HEK293 (cell line): ENCODE results near the gene HLA-DQB2.

ENCODE experiments used
- CTCF ChIA-PET: fragments of 350-600 bp; formaldehyde crosslinking; extraction: SDS; loops from one replicate; lab custom pipeline; 2021; ENCODE audit warnings: antibody characterized with exemption; lab: Yijun Ruan, JAX
- POLR2A ChIA-PET: fragments of 300-600 bp; formaldehyde crosslinking; extraction: SDS; loops from one replicate; lab custom pipeline; 2020; ENCODE audit warnings: antibody characterized with exemption, inconsistent platforms; lab: Yijun Ruan, JAX
- H3K27ac ChIP-seq: fragments of 200-500 bp; sonication (Bioruptor generic); 2 replicates; pipeline ENCODE4 v1.5.1; 2014; ENCODE audit warnings: low read depth, low read length, control low read depth, inconsistent platforms; ENCODE audit errors: extremely low read depth
- H3K36me3 ChIP-seq, 2 experiments: fragments of 200-500 bp in 1 of 2; sonication (Bioruptor generic) in 1 of 2; 1 replicate in 1 of 2; 2 replicates in 1 of 2; pipeline ENCODE4 v1.5.1; 2014 to 2017; ENCODE audit warnings: inconsistent platforms in 2 of 2, low read length in 2 of 2; ENCODE audit not compliant: control insufficient read depth in 2 of 2, insufficient read depth in 1 of 2
- H3K4me1 ChIP-seq: fragments of 200-500 bp; sonication (Bioruptor generic); 2 replicates; pipeline ENCODE4 v1.5.1; 2014; ENCODE audit warnings: mild to moderate bottlenecking, low read length, inconsistent platforms; ENCODE audit not compliant: control insufficient read depth, insufficient read depth
- H3K4me3 ChIP-seq: 2 replicates; pipeline ENCODE4 v1.5.1; 2011; ENCODE audit warnings: low read depth, mild to moderate bottlenecking, control low read depth, low read length, moderate library complexity
- H3K9me3 ChIP-seq: fragments of 200-500 bp; sonication (Bioruptor generic); 2 replicates; pipeline ENCODE4 v1.5.1; 2014; ENCODE audit warnings: low read depth, low read length, inconsistent platforms; ENCODE audit not compliant: control insufficient read depth, insufficient read depth
- GLIS1 ChIP-seq: fragments of 450-650 bp; formaldehyde crosslinking; IDR thresholded peaks from 2 replicates; pipeline ENCODE4 v1.5.1; 2016; ENCODE audit warnings: missing biosample characterization, missing genetic modification characterization
- GLIS2 ChIP-seq: fragments of 450-650 bp; formaldehyde crosslinking; IDR thresholded peaks from 2 replicates; pipeline ENCODE4 v1.5.1; 2016; ENCODE audit warnings: missing biosample characterization, missing genetic modification characterization
- REST ChIP-seq: fragments of 450-650 bp; formaldehyde crosslinking; IDR thresholded peaks from 2 replicates; pipeline ENCODE4 v1.5.1; 2016; ENCODE audit warnings: missing biosample characterization, missing genetic modification characterization
- SCRT2 ChIP-seq: fragments of 450-650 bp; formaldehyde crosslinking; IDR thresholded peaks from 2 replicates; pipeline ENCODE4 v1.5.1; 2016; ENCODE audit warnings: missing biosample characterization, missing genetic modification characterization
- SP3 ChIP-seq: fragments of 450-650 bp; formaldehyde crosslinking; IDR thresholded peaks from 2 replicates; pipeline ENCODE4 v1.5.1; 2016; ENCODE audit warnings: missing biosample characterization, missing genetic modification characterization
- SP7 ChIP-seq: fragments of 450-650 bp; formaldehyde crosslinking; IDR thresholded peaks from 2 replicates; pipeline ENCODE4 v1.5.1; 2016; ENCODE audit warnings: missing biosample characterization, missing genetic modification characterization
- TRIM28 ChIP-seq: IDR thresholded peaks from 2 replicates; pipeline ENCODE4 v1.6.1; 2011; ENCODE audit warnings: low read length, control low read depth, borderline replicate concordance
- WT1 ChIP-seq: fragments of 450-650 bp; formaldehyde crosslinking; IDR thresholded peaks from 2 replicates; pipeline ENCODE4 v1.5.1; 2016; ENCODE audit warnings: missing biosample characterization, missing genetic modification characterization
- ZFP69B ChIP-seq: fragments of 450-650 bp; formaldehyde crosslinking; IDR thresholded peaks from 2 replicates; pipeline ENCODE4 v1.5.1; 2016; ENCODE audit warnings: missing biosample characterization, missing genetic modification characterization
- ZNF10 ChIP-seq: fragments of 450-650 bp; formaldehyde crosslinking; IDR thresholded peaks from 2 replicates; pipeline ENCODE4 v1.5.1; 2017; ENCODE audit warnings: missing biosample characterization, missing genetic modification characterization
- ZNF175 ChIP-seq: fragments of 450-650 bp; formaldehyde crosslinking; IDR thresholded peaks from 2 replicates; pipeline ENCODE4 v1.5.1; 2016; ENCODE audit warnings: missing biosample characterization, missing genetic modification characterization
- ZNF341 ChIP-seq: fragments of 450-650 bp; formaldehyde crosslinking; IDR thresholded peaks from 2 replicates; pipeline ENCODE4; 2016; ENCODE audit warnings: low read depth, missing biosample characterization, missing genetic modification characterization
- ZNF391 ChIP-seq: fragments of 450-650 bp; formaldehyde crosslinking; IDR thresholded peaks from 2 replicates; pipeline ENCODE4 v1.5.1; 2016; ENCODE audit warnings: low read depth, missing biosample characterization, missing genetic modification characterization, borderline replicate concordance
- ZNF48 ChIP-seq: fragments of 450-650 bp; formaldehyde crosslinking; IDR thresholded peaks from 2 replicates; pipeline ENCODE4 v1.5.1; 2016; ENCODE audit warnings: missing biosample characterization, missing genetic modification characterization
- ZNF514 ChIP-seq: fragments of 450-650 bp; formaldehyde crosslinking; IDR thresholded peaks from 2 replicates; pipeline ENCODE4 v1.5.1; 2016; ENCODE audit warnings: missing biosample characterization, missing genetic modification characterization
- ZNF830 ChIP-seq: fragments of 450-650 bp; IDR thresholded peaks from 2 replicates; pipeline ENCODE4 v1.5.0; 2018; ENCODE audit warnings: missing biosample characterization, missing genetic modification characterization, low read depth, mild to moderate bottlenecking, moderate library complexity
- ZSCAN30 ChIP-seq: fragments of 450-650 bp; IDR thresholded peaks from 2 replicates; pipeline ENCODE4 v1.5.1; 2018; ENCODE audit warnings: missing biosample characterization, mild to moderate bottlenecking, missing genetic modification characterization, moderate library complexity
- TF ChIP-seq, protein P1 (sequence below): fragments of 450-650 bp; formaldehyde crosslinking; IDR thresholded peaks from 2 replicates; pipeline ENCODE4 v1.5.1; 2016; ENCODE audit warnings: missing biosample characterization, missing genetic modification characterization, borderline replicate concordance
- TF ChIP-seq, protein P2 (sequence below): fragments of 450-650 bp; formaldehyde crosslinking; IDR thresholded peaks from 2 replicates; pipeline ENCODE4 v1.5.1; 2016; ENCODE audit warnings: missing biosample characterization, missing genetic modification characterization
- TF ChIP-seq, protein P3 (sequence below): fragments of 450-650 bp; formaldehyde crosslinking; IDR thresholded peaks from 2 replicates; pipeline ENCODE4 v1.5.1; 2016; ENCODE audit warnings: missing biosample characterization, missing genetic modification characterization, borderline replicate concordance

Gene HLA-DQB2

GRCh38 chr6:32796848-32797776 is 33.8 kb upstream of the HLA-DQB2 start (continued):
- TF ChIP-seq, protein P1, sequence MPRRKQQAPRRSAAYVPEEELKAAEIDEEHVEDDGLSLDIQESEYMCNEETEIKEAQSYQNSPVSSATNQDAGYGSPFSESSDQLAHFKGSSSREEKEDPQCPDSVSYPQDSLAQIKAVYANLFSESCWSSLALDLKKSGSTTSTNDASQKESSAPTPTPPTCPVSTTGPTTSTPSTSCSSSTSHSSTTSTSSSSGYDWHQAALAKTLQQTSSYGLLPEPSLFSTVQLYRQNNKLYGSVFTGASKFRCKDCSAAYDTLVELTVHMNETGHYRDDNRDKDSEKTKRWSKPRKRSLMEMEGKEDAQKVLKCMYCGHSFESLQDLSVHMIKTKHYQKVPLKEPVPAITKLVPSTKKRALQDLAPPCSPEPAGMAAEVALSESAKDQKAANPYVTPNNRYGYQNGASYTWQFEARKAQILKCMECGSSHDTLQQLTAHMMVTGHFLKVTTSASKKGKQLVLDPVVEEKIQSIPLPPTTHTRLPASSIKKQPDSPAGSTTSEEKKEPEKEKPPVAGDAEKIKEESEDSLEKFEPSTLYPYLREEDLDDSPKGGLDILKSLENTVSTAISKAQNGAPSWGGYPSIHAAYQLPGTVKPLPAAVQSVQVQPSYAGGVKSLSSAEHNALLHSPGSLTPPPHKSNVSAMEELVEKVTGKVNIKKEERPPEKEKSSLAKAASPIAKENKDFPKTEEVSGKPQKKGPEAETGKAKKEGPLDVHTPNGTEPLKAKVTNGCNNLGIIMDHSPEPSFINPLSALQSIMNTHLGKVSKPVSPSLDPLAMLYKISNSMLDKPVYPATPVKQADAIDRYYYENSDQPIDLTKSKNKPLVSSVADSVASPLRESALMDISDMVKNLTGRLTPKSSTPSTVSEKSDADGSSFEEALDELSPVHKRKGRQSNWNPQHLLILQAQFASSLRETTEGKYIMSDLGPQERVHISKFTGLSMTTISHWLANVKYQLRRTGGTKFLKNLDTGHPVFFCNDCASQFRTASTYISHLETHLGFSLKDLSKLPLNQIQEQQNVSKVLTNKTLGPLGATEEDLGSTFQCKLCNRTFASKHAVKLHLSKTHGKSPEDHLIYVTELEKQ, result no peak
- TF ChIP-seq, protein P2, sequence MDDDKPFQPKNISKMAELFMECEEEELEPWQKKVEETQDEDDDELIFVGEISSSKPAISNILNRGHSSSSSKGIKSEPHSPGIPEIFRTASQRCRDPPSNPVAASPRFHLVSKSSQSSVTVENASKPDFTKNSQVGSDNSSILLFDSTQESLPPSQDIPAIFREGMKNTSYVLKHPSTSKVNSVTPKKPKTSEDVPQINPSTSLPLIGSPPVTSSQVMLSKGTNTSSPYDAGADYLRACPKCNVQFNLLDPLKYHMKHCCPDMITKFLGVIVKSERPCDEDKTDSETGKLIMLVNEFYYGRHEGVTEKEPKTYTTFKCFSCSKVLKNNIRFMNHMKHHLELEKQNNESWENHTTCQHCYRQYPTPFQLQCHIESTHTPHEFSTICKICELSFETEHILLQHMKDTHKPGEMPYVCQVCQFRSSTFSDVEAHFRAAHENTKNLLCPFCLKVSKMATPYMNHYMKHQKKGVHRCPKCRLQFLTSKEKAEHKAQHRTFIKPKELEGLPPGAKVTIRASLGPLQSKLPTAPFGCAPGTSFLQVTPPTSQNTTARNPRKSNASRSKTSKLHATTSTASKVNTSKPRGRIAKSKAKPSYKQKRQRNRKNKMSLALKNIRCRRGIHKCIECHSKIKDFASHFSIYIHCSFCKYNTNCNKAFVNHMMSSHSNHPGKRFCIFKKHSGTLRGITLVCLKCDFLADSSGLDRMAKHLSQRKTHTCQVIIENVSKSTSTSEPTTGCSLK (tag by site-specific recombination), result no peak
- TF ChIP-seq ZNF341 (tag by site-specific recombination) (peak; percentile 68), SCRT2 (no peak), ZNF514 (tag by site-specific recombination) (no peak), WT1 (tag by site-specific recombination) (no peak), ZNF830 (tag by site-specific recombination) (no peak), ZNF48 (tag by site-specific recombination) (no peak), ZNF391 (no peak), GLIS2 (tag by site-specific recombination) (no peak), ZFP69B (tag by site-specific recombination) (no peak), SP3 (tag by site-specific recombination) (no peak)

DNA sequence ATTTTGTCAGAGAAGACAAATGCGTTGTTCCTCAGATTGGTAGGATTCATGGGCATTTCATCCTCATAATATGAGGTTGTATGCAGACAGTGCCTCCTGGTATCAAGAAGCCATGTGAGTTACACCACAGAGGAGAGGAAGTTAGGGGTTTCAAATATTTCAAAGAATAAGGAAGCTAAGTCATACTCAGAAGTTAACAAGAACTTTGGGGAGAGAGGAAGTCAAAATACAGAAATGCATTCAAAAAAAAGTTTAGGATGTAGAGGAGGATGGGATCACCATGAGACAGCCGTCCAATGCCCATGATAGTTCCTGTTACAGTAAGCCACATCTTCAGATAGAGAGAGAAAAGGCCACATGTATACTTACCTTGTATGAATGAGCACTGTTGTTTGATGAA is 31.2 kb upstream of the HLA-DQB2 start:
- CTCF ChIA-PET, result interaction anchor here (0.6 to 3.3 kb wide), 9 partner anchors 9 to 1168 kb away, joined by 3 to 24 read pairs (median 7); partner anchors contain the start of gene TAP2
- Histone ChIP-seq H3K27ac (no peak overlapping the region), H3K4me3 (no peak overlapping the region), H3K9me3 (no peaks in the 10 kb centered on the region), H3K4me1 (no peaks in the 10 kb centered on the region), H3K36me3 (no peaks in the 10 kb centered on the region)
- no peak for TF ChIP-seq ZNF10
- TF ChIP-seq GLIS1 (tag by site-specific recombination), result no peak
- TF ChIP-seq ZNF175 (tag by site-specific recombination), result no peak
- no peak for TF ChIP-seq ZSCAN30 (tag by site-specific recombination)
- TF ChIP-seq SP7 (tag by site-specific recombination), result no peak
- TF ChIP-seq, protein P3, sequence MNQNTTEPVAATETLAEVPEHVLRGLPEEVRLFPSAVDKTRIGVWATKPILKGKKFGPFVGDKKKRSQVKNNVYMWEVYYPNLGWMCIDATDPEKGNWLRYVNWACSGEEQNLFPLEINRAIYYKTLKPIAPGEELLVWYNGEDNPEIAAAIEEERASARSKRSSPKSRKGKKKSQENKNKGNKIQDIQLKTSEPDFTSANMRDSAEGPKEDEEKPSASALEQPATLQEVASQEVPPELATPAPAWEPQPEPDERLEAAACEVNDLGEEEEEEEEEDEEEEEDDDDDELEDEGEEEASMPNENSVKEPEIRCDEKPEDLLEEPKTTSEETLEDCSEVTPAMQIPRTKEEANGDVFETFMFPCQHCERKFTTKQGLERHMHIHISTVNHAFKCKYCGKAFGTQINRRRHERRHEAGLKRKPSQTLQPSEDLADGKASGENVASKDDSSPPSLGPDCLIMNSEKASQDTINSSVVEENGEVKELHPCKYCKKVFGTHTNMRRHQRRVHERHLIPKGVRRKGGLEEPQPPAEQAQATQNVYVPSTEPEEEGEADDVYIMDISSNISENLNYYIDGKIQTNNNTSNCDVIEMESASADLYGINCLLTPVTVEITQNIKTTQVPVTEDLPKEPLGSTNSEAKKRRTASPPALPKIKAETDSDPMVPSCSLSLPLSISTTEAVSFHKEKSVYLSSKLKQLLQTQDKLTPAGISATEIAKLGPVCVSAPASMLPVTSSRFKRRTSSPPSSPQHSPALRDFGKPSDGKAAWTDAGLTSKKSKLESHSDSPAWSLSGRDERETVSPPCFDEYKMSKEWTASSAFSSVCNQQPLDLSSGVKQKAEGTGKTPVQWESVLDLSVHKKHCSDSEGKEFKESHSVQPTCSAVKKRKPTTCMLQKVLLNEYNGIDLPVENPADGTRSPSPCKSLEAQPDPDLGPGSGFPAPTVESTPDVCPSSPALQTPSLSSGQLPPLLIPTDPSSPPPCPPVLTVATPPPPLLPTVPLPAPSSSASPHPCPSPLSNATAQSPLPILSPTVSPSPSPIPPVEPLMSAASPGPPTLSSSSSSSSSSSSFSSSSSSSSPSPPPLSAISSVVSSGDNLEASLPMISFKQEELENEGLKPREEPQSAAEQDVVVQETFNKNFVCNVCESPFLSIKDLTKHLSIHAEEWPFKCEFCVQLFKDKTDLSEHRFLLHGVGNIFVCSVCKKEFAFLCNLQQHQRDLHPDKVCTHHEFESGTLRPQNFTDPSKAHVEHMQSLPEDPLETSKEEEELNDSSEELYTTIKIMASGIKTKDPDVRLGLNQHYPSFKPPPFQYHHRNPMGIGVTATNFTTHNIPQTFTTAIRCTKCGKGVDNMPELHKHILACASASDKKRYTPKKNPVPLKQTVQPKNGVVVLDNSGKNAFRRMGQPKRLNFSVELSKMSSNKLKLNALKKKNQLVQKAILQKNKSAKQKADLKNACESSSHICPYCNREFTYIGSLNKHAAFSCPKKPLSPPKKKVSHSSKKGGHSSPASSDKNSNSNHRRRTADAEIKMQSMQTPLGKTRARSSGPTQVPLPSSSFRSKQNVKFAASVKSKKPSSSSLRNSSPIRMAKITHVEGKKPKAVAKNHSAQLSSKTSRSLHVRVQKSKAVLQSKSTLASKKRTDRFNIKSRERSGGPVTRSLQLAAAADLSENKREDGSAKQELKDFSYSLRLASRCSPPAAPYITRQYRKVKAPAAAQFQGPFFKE (tag by site-specific recombination), result no peak
- no peak for TF ChIP-seq TRIM28
- no peak for TF ChIP-seq REST (tag by site-specific recombination)
- POLR2A ChIA-PET, result no interaction called here
